ENCODE results near the gene PTPRQ. TPM values are rescaled to one million over a fixed set of nuclear protein-coding genes. Genes with fewer than 3 reads are reported as not detected.

Gene PTPRQ
- total RNA-seq, 1 experiment from 2014 or later: not detected

- ChIA-PET POLR2A (no interaction called here), CTCF (no interaction called here)
- DNase-seq (ENCODE audit: low spot score): no peak
- no peak overlapping the region for H3K4me3 Mint-ChIP-seq
- no peak overlapping the region for H3K27ac Mint-ChIP-seq
- H3K4me1 Mint-ChIP-seq: peaks cover 14% of the 10 kb centered on the region
- ATAC-seq: no peak
- peaks cover 29% of the 10 kb centered on the region for H3K27me3 Mint-ChIP-seq (ENCODE audit: low read depth)
- H3K36me3 Mint-ChIP-seq: no peaks in the 10 kb centered on the region
- TF ChIP-seq, protein P1, sequence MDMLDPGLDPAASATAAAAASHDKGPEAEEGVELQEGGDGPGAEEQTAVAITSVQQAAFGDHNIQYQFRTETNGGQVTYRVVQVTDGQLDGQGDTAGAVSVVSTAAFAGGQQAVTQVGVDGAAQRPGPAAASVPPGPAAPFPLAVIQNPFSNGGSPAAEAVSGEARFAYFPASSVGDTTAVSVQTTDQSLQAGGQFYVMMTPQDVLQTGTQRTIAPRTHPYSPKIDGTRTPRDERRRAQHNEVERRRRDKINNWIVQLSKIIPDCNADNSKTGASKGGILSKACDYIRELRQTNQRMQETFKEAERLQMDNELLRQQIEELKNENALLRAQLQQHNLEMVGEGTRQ (CRISPR knock-in tag; IDR thresholded peaks at IDR 0.05): no peak
- no peak for TF ChIP-seq AR (CRISPR knock-in tag; IDR thresholded peaks at IDR 0.05)
- no peaks in the 10 kb centered on the region for H3K9me3 Mint-ChIP-seq
These were observed 276.5 kb downstream of the PTPRQ start for GRCh38 chr12:80720516-80720915.

- H3K27ac Mint-ChIP-seq: no peak overlapping the region
- no peak for TF ChIP-seq JUN (CRISPR knock-in tag; IDR thresholded peaks at IDR 0.05)
- TF ChIP-seq GABPB1 (CRISPR knock-in tag; IDR thresholded peaks at IDR 0.05): no peak
- TF ChIP-seq SP1 (CRISPR knock-in tag; conservative IDR thresholded peaks at IDR 0.05): no peak
- ATAC-seq: no peak
- H3K27me3 Mint-ChIP-seq (ENCODE audit: low read depth): peaks cover 21% of the 10 kb centered on the region
- H3K36me3 Mint-ChIP-seq: no peaks in the 10 kb centered on the region
- H3K4me3 Mint-ChIP-seq: no peak overlapping the region
- no peak for DNase-seq (ENCODE audit: low spot score)
- CTCF ChIA-PET: no interaction called here
- no peaks in the 10 kb centered on the region for H3K9me3 Mint-ChIP-seq
- H3K4me1 Mint-ChIP-seq: peaks cover 6% of the 10 kb centered on the region
- POLR2A ChIA-PET: no interaction called here
These were observed 277.3 kb downstream of the PTPRQ start for GRCh38 chr12:80721326-80721725.
